ENCODE data around the gene RRM2. TPM values are rescaled to one million over a fixed set of nuclear protein-coding genes. Genes with fewer than 3 reads are reported as not detected.

The RRM2 gene
- total RNA-seq, 2 experiments from 2014 or later: 444 to 468 TPM

DNA sequence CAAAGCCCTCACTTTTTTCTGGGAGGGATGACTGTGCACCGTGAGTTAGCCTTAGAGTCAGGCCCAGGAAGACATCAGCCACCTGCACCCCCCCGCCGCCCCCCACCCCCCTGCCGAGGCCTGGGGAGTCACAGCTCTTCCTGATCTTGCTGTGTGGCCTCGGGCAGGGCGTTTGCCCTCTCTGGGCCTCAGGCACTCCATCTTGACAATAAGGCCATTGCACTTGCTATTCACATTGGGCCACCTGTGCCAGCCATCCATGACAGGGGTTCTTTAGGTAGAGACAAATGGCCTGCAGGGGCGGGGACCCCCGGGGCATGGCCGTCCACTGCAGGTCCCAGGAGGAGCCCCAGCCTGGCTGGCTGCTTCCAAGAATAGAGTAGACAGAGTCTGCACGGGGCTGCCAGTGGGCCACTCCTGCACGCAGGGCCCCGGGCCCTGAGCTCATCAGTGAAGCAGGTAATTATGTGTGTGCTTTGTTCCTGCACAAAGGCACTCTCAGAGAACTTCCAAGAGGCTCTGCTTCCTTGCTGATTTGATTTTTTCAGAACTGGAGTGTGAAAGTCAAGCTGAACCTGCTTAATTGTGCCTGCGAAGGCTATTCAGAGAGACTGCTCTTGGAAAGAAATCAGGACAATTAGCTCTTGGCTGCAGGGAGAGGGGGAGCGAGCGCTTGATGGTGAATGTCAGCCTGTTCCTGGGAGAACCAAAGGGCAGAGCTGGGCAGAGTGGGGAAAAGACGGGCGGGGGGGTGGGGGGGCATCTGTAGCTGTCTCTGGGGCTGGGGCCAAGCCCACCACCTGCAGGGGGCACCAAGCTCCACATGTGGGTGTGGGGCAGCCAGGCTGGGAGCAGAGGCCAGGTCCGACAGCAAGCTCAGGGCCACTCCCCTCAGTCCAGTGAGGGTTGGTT lies 40.3 kb downstream of the RRM2 start:
- ChIA-PET POLR2A (no interaction called here), CTCF (interaction anchor here (0.6 to 0.8 kb wide), 2 partner anchors 141 to 272 kb away, joined by 3 read pairs; no protein-coding TSS in a partner anchor)

DNA sequence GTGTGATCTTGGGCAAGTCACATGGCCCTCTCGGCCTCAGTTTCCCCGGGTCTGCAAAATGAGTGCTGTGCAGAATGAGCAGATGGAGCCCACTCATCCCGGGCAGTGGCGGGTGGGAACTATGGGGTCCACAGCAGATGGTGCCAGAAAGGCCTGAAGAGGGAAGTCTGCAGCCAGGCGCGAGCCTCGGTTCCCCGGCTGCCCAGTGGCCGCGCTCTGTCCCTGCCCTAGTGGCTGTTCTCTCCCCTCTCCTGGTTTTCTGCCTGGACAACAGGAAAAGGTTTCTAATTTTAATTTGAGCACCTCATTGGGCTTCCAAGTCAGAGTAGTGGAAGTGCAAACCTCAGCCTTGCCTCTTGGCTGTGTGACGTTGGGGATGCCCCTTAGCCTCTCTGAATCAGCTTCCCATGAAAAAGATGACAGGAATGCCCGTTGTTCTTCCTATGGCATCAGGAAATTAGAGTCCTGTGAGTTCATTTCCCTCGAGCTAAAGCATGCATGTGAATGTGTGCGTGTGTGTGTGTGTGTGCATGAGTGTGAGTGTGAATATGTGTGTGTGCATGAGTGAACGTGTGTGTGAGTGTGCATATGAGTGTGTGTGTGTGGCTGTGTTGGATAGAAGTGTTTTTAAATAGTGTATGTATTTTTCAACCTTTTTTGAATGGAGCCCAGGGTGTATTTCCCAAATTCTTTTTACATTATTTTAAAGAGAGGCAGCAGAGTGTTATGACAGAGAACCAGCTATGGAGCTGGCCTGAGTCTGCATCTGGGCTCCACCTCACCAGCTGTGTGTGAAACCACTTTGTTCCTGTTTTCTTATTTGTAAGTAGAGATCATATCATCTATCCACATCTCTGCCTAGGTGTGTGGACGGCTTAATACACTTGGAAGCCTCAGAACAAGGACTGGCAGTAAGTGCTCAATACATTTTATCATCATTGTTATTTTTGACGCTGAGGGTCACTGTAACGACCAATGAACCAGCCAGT lies 41.3 kb downstream of the RRM2 start:
- ChIA-PET POLR2A (no interaction called here), CTCF (interaction anchor here (0.5 kb wide), 1 partner anchor 97 kb away, joined by 4 read pairs; no protein-coding TSS in a partner anchor)

DNA sequence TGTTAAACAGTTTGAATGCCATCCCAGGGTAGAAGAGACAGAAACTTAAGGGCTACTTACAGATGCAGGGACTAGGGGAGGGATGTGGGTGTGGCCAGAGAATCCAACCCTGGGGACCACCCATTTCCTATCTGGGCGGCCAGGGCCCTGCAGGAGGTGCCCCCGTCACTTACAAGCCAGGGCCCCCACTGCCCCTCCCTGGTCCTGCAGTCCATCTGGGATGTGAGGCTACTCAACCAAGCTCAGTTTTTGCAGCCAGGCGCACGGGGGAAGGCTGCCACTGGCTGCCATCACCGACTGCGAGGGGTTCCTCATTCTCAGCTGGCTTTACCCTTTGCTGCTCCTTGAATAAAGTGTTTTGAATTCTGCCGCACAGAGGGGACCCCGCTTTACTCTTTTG lies 42.1 kb downstream of the RRM2 start:
- POLR2A ChIA-PET: no interaction called here
- CTCF ChIA-PET: no interaction called here

DNA sequence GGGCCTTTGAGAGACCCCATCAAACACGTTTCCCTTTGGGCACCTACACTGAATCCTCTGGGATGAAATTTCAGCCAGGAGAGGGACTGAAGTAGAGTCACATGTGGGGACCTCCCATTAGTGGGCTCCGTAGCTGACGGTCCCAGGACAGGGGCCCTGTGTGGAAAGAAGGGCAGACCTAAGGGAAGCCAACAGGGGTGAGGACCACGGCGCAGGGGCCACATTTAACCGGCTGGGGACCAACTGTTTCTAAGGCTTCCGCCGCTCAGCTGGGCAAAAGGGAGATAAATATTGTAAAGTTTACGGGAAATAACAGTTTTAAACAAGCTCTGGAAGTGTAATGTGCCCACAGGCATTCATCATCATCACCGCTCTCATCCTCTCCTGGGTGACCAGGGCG lies 42.7 kb downstream of the RRM2 start:
- CTCF ChIA-PET: interaction anchor here (0.5 to 1.4 kb wide), 2 partner anchors 17 to 269 kb away, joined by 3 read pairs; no protein-coding TSS in a partner anchor
- POLR2A ChIA-PET: no interaction called here

- POLR2A ChIA-PET: no interaction called here
- CTCF ChIA-PET: interaction anchor here (0.5 to 1.4 kb wide), 3 partner anchors 9 to 269 kb away, joined by 3 read pairs; no protein-coding TSS in a partner anchor
These were observed 43.5 kb downstream of the RRM2 start for GRCh38 chr2:10165861-10166675.

DNA sequence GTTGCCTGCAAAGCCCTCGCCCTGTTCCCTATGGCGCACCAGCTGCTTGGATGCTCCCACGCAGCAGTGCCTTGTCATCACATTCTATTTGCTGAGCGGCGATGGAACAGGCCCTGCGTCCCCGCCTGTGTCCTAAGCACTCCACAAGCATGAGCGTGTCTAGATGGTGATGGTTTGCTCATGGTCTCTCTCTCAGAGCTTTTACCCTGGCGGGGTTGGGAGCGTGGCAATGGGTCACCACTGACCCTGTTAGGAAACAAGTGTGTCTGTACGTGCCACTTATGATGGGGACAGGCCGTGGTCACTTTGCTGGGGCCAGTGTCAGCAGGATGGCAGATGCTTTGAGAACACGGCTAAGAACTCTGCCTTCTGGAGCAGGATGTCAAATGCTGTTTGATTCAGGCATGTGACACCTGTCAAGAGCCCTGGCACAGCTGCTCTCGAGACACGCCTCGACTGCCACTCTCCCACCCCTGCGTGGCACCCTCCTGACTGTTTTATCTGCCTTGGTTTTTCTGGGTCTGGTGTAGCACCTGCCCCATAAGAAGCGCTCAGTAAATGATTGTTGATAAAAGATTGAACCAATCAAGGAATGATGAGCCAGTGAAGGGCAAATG lies 44.2 kb downstream of the RRM2 start:
- ChIA-PET POLR2A (no interaction called here), CTCF (interaction anchor here (1.3 to 1.4 kb wide), 2 partner anchors 9 to 268 kb away, joined by 3 read pairs; no protein-coding TSS in a partner anchor)

DNA sequence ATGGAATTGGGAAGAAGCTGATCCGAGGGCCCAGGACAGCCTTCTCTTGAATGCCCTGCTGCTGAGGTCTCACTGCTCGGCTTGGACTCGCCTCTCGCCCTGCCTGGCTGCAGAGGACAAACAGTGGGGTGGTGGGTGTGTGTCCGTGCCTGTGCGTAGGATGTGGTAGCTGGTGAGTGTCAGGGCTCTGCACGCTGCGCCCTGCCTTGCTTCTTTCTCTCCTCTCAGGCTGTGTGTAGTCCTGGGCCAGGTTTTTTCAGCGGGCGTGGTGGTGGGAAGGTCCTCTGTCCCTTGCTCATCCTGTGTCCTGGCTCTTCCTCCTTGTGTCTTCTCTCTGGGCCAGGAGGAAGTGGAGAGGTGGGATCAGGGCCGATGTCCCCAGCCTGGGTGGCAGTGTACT lies 44.8 kb downstream of the RRM2 start:
- POLR2A ChIA-PET: no interaction called here
- CTCF ChIA-PET: interaction anchor here (0.7 to 1.3 kb wide), 2 partner anchors 10 to 100 kb away, joined by 3 read pairs; no protein-coding TSS in a partner anchor

- ChIA-PET POLR2A (no interaction called here), CTCF (no interaction called here)
These were observed 45.7 kb downstream of the RRM2 start for GRCh38 chr2:10168221-10168620.

- ChIA-PET POLR2A (no interaction called here), CTCF (interaction anchor here (0.6 kb wide), 1 partner anchor 39 kb away, joined by 3 read pairs; no protein-coding TSS in a partner anchor)
These were observed 46.6 kb downstream of the RRM2 start for GRCh38 chr2:10169053-10169578.

DNA sequence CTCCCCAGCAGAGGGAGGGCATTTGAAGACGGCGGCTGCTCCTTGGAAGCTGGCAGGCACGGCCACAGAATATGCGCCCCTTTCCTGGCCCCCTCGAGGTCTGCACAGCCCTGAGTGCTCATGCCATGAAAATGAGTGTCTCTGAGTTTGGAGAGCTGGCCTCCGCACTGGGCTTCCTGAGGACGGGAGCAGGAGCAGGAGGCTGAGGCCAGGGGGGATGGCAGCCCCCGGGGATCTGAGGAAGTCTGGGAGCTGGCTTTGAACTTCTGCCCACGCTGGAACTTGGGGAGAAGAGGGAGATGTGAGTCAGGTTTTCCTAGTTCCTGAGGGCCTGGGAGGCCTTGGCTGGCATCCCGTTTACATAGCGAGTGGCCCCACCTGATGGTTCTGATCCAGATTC lies 47.0 kb downstream of the RRM2 start:
- CTCF ChIA-PET: no interaction called here
- POLR2A ChIA-PET: no interaction called here

- CTCF ChIA-PET: no interaction called here
These were observed 47.7 kb downstream of the RRM2 start for GRCh38 chr2:10170256-10170655.

DNA sequence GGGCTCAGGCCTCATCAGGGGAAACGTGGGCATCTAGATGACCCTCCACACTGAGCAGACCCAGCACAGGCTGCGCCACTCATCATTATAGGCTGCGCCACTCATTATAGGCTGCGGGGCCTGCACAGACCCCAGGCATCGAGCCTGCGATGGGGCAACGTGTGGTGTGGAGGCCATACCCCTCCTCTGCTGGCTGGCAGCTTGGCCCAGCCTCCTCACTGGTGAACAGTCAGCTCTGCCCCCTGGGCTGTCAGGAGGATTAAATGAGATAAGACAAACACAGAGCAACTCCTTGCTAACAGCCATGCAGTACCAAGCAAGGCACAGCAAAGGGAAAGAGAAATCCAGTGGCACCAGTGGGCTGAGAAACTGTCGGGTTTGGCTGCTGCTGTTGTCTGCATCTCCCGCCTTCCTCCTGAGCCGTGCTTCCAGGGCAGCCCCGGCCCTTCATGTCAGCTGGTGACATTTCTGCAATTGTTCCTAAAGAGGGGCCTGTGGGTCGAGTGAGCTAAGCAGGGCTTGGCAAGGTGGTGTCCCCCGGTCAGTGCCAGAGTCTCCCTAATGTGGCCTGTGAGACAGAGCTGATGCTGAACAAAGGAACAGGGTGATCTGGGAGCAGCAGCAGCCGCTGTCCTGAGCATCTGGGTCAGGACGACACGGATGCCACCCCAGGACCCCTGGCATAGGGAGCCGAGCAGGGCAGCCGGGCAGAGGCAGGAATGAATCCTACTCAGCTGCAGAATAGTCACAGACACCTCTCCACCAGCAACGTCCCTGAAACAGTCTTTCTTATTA lies 48.7 kb downstream of the RRM2 start:
- ChIA-PET CTCF (interaction anchor here (1.2 kb wide), 1 partner anchor 238 kb away, joined by 3 read pairs; no protein-coding TSS in a partner anchor), POLR2A (no interaction called here)

More at GRCh38 chr2:10170256-10170655, 47.7 kb downstream of the RRM2 start:
- POLR2A ChIA-PET: no interaction called here

DNA sequence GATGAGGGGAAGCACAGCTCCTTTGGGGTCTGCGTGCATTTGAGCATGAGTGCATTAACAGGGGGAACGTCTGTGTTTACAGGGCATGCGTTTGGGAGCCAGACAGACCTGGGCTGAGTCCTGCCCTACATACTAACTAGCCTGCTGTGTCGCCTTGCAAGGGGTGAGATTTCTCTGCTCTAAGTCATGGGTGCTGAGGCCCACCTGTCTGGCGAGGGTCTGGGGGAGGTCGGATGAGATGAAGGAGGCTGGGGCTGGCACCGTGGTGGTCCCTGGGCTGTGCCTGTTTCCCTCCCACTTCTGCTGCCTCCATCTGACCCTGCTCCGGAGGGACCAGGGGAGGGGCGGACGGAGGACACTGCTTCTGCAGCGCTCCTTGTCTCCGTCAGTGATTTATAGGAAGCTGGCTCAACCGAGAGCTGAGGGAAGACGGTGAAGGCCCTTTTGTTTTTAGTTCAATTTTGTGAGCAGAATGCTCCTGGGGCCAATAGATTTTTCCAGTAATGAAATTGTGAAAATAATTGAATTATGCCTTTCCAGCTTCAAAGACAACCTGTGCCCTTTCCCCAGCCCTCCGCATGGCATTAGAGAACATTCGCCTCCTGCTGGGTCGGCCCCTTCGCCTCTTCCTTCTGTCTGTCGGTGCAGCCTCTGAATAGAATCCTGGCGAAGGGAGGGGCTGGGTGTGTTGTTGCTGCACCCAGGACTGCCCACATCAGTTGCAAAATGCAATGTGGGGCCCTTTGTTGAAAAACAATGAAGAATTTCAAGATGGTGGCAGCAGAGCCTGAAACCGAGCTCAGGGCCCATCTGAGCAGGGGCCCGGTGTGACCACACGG lies 49.7 kb downstream of the RRM2 start:
- CTCF ChIA-PET: interaction anchor here (1.1 to 1.2 kb wide), 2 partner anchors 237 to 244 kb away, joined by 3 read pairs; no protein-coding TSS in a partner anchor
- POLR2A ChIA-PET: no interaction called here

- ChIA-PET CTCF (no interaction called here), POLR2A (no interaction called here)
These were observed 50.9 kb downstream of the RRM2 start for GRCh38 chr2:10173258-10174005.

- POLR2A ChIA-PET: no interaction called here
- CTCF ChIA-PET: interaction anchor here (0.7 kb wide), 1 partner anchor 35 kb away, joined by 3 read pairs; no protein-coding TSS in a partner anchor
These were observed 51.6 kb downstream of the RRM2 start for GRCh38 chr2:10174173-10174572.

DNA sequence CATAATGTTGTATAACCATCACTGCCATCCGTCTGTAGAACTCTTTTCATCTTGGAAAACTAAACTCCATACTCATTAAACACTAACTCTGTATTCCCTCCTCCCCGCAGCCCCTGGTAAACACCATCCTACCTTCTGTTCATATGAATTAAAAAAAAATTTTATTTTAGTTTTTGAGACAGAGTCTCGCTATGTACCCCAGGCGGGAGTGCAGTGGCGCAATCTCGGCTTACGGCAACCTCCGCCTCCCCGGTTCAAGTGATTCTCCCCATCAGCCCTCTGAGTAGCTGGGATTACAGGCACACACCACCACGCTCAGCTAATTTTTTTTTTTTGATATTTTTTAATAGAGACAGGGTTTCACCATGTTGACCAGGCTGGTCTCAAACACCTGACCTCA lies 52.9 kb downstream of the RRM2 start:
- POLR2A ChIA-PET: no interaction called here
- CTCF ChIA-PET: no interaction called here

Data from activated CD8-positive, alpha-beta memory T cell treated with anti-CD3 and anti-CD28 coated beads for 36 hours (primary cell).